Measurements from ENCODE around the gene PKD1L1. TPM values are rescaled to one million over a fixed set of nuclear protein-coding genes. Genes with fewer than 3 reads are reported as not detected.
"Not testable (repeated sequence)": the region's sequence is repeated elsewhere in the genome, so short reads cannot be mapped to it uniquely, and the experiment has no call there.

The PKD1L1 gene
- total RNA-seq, 1 donor from 2014 or later: 0.12 TPM

DNA sequence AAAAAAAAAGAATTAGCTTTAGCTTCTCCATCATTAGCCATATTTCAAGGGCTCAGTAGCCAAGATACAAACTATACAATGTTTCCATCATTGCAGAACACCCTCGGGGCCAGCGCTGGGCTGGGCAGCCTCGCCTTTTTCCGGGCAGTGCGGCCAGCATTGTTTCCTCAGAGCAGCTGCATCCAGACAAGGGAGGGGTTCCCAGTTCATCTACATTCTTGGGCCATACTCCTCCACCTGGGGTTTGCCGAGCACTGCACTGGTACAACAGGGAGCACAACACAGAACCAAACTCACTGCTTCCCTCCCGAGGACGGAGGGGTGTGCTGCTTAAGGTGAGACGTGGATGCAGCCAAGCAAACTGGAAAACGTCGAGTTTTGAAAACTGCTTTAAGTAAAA, 2.4 kb upstream of the PKD1L1 start:
- intact Hi-C loops (cut with micrococcal nuclease): no loop called here
- H3K27me3 Mint-ChIP-seq: no peaks in the 10 kb centered on the region
- peaks cover 2% of the 10 kb centered on the region for H3K4me1 Mint-ChIP-seq
- peaks cover 11% of the 10 kb centered on the region for H3K36me3 Mint-ChIP-seq (ENCODE audit: low read depth)
- no peaks in the 10 kb centered on the region for H3K9me3 Mint-ChIP-seq
- no peak for DNase-seq
- H3K4me3 Mint-ChIP-seq: no peak overlapping the region
- H3K27ac Mint-ChIP-seq: no peak overlapping the region

DNA sequence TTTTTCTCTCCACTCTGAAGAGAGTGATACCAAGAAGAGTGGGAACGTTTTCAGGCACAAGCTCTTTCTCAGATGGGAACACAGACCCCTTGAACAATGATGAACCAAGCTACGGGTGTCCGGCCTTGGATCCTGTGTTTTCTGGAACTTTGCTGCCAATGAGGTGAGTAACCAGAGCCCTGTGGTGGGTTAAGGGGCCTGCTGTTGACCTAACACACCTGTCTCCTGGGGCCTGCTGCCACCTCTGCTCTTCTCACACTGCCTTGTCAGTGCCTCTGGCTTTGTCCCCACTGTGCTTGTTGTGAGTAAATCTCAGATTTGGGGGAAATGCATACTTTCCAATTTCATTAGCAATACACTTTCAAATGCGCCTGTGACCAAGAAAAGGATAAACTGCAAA, 1.4 kb upstream of the PKD1L1 start:
- no peak for DNase-seq
- Mint-ChIP-seq H3K27me3 (no peaks in the 10 kb centered on the region), H3K4me3 (no peak overlapping the region), H3K27ac (no peak overlapping the region), H3K36me3 (ENCODE audit: low read depth) (peaks cover 7% of the 10 kb centered on the region), H3K4me1 (peaks cover 2% of the 10 kb centered on the region), H3K9me3 (no peaks in the 10 kb centered on the region)
- intact Hi-C loops (cut with micrococcal nuclease): no loop called here

DNA sequence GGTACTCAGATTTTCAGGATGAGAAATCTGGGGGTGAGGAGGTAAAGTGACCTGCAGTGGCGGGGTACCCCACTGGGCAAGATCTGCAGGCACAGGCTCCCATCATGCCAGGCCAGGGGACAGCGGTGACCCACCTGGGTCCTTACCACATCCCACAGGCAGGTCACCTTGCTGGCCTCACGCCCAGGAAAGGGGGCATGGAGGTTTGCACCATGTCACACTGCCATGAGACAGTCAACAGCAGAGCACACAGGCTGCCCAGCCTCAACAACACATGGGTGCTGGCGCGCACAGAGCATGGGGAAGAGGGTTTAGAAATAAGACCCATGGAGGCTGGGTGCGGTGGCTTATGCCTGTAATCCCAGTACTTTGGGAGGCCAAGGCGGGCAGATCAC, 914 bp downstream of the PKD1L1 start:
- Mint-ChIP-seq H3K27ac (no peak overlapping the region), H3K36me3 (ENCODE audit: low read depth) (no peaks in the 10 kb centered on the region), H3K27me3 (no peaks in the 10 kb centered on the region), H3K4me1 (peaks cover 2% of the 10 kb centered on the region), H3K9me3 (no peaks in the 10 kb centered on the region), H3K4me3 (no peak overlapping the region)
- DNase-seq: no peak
- intact Hi-C loops (cut with micrococcal nuclease): no loop called here

DNA sequence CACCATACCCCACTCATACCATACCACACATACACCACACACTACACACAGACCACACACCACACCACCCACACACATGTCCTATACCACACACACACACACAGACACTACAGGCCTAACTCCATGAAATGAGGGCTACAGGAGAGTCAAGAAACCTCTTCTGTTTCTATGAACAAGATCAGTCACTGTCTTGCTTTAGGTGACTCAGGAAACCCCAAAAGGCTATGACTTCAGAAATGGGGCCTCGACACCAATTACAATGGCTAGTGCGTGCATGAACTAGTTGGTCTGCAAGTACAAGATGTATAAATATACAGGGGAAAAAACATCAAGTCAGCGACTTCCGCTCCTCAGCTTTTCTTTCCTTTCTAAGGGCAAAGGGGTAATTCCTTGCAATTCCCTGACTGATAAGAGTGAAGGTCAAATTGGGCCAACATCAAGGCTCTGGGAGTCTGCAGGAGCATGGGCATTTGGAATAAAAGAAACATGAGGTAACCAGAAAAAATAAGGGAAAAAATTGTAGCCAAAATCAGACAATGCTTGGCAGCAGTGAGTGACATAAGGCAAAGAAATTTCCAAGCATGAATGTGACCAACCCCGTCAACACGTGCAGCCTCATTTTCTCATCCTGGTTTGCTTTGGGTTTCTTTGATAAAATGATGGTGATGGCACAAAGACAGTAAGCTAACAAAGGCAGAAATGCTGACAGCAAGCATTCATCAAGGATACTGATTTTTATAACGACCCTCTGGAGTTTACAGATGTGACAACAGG, 1.5 kb downstream of the PKD1L1 start:
- intact Hi-C loops (cut with micrococcal nuclease): no loop called here

DNA sequence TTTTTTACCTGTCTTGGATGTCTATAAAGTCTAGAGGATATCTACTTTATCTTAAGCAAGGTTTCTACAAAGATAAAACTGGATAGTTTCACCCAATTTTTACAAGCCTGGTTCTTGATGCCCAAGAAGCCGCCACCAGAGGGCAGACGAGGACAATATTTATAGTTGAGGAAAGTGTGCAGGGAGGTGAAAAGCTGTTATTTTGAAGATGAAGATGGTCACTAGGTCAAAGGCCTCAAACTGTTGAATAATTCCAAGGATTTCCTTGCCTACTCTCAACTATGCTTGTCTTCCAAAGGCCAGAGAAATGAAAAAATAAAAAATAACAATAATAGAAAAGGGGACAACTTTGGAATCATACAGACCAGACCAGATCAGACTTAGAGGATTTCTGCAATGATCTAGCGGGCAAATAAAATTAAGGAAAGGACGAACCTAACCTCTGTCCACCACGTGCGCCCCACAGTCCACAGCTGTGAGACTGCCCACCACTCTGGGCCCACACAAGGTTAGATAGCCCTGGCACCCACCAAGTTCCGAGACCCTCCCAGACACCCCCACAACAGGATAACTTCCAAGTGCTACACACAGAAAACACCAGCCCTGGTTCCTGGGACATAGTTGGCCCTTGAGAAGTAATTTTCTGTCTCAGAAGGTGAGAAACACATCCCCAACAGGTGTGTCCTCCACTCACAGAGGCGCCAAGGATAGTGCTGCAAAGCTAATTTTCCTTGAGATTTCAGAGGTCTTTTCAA, 2.8 kb downstream of the PKD1L1 start:
- DNase-seq: peak; percentile 91
- no peak overlapping the region for H3K27ac Mint-ChIP-seq
- intact Hi-C loops (cut with micrococcal nuclease): loop anchor here (1.0 kb wide), 2 partner anchors 165 to 209 kb away; no protein-coding TSS in a partner anchor
- no peak overlapping the region for H3K4me3 Mint-ChIP-seq
- H3K27me3 Mint-ChIP-seq: no peaks in the 10 kb centered on the region
- no peaks in the 10 kb centered on the region for H3K9me3 Mint-ChIP-seq
- H3K4me1 Mint-ChIP-seq: peaks cover 2% of the 10 kb centered on the region
- no peaks in the 10 kb centered on the region for H3K36me3 Mint-ChIP-seq (ENCODE audit: low read depth)

More for the DNA sequence above, 1.5 kb downstream of the PKD1L1 start:
- Mint-ChIP-seq H3K9me3 (no peaks in the 10 kb centered on the region), H3K4me1 (peaks cover 2% of the 10 kb centered on the region), H3K27ac (no peak overlapping the region), H3K4me3 (no peak overlapping the region), H3K27me3 (no peaks in the 10 kb centered on the region), H3K36me3 (ENCODE audit: low read depth) (no peaks in the 10 kb centered on the region)
- DNase-seq: no peak

DNA sequence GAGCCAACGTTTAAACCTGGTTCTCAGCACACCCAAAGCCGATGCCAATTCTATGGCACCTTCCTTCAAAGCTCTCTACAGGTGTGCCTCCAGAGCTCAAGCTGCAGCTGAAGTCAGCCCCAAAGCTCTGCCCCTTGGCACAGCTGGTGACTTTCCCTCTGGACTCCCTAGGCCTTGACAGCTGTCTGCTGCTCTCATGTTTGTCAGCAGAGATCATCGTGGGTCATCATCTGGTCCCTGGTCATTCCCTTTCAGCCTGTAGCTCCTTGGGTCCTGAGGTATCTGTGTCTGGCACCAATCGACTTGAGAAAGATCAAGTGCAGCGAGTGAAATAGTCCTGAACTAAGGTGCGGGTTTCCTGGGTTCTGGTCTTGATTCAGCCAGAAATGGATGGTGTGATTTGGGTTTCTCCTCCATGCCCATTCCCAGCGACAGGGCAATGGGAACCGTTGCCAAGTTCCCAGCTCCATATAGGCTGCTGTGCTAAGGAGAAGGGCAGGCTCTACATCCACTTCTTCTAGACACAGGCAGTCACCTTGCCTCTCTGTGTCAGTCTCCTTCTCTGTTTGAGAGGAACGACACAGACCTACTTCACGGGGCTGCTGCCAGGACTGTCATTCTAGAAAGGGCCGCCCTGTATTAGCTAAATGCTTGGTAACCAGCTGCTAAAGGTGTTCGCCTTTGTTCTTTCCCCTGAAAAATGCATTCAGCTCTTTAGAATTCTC, 3.6 kb downstream of the PKD1L1 start:
- no peaks in the 10 kb centered on the region for H3K9me3 Mint-ChIP-seq
- no peaks in the 10 kb centered on the region for H3K36me3 Mint-ChIP-seq (ENCODE audit: low read depth)
- peaks cover 2% of the 10 kb centered on the region for H3K4me1 Mint-ChIP-seq
- no peak overlapping the region for H3K4me3 Mint-ChIP-seq
- peak; percentile 54 for DNase-seq
- intact Hi-C loops (cut with micrococcal nuclease): loop anchor here (1.0 kb wide), 2 partner anchors 166 to 210 kb away; no protein-coding TSS in a partner anchor
- no peaks in the 10 kb centered on the region for H3K27me3 Mint-ChIP-seq
- H3K27ac Mint-ChIP-seq: no peak overlapping the region

DNA sequence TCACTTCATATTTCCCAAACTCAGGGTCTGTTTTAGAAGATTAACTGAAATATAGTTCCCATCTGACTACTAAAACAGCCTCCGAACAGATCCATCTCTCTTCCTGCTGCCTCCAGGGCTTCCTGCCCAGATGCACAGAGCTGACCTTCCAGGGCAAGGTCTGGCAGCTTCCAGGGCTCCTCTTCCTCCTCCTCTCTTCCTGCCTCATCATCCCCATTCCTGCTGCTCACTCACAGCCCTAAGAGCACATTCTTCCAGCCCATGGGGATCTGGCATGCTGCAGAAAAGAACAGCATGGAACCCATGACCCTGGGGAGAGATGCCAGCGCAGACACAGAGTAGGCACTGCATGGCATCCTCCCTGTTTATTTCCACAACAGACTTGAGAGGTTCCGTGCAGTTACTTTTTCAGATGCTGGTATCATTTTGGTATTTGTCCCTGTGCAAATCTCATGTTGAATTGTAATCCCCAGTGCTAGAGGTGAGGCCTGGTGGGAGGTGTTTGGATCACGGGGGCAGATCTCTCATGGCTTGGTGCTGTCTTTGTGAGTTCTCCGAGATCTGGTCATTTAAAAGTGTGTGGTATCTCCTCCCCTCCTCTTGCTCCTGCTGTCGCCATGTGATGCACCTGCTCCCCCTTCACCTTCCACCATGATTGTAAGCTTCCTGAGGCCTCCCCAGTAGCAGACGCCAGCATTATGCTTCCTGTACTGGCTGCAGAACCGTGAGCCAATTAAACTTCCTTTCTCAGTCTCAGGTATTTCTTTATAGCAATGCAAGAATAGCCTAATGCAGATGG, 4.4 kb downstream of the PKD1L1 start:
- Mint-ChIP-seq H3K36me3 (ENCODE audit: low read depth) (no peaks in the 10 kb centered on the region), H3K9me3 (no peaks in the 10 kb centered on the region), H3K27me3 (no peaks in the 10 kb centered on the region), H3K4me1 (peaks cover 2% of the 10 kb centered on the region), H3K4me3 (no peak overlapping the region), H3K27ac (no peak overlapping the region)
- intact Hi-C loops (cut with micrococcal nuclease): no loop called here
- DNase-seq: peak; percentile 47

DNA sequence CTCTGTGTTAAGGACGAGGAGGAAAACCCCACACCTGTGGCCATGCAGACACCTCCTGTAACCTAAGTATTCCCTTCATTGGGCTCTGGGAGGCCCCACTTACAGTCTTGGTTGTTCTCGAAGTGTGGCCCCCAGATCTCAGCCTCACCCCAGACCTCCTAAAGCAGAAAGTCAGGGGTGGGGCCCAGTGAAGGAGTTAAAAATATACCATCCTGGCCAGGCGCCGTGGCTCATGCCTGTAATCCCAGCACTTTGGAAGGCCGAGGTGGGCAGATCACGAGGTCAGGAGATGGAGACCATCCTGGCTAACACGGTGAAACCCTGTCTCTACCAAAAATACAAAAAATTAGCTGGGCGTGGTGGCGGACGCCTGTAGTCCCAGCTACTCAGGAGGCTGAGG, 5.6 kb downstream of the PKD1L1 start:
- H3K4me1 Mint-ChIP-seq; DNase-seq; H3K27me3 Mint-ChIP-seq; H3K27ac Mint-ChIP-seq; H3K36me3 Mint-ChIP-seq (ENCODE audit: low read depth); intact Hi-C loops (cut with micrococcal nuclease); H3K4me3 Mint-ChIP-seq; H3K9me3 Mint-ChIP-seq: not testable (repeated sequence)

DNA sequence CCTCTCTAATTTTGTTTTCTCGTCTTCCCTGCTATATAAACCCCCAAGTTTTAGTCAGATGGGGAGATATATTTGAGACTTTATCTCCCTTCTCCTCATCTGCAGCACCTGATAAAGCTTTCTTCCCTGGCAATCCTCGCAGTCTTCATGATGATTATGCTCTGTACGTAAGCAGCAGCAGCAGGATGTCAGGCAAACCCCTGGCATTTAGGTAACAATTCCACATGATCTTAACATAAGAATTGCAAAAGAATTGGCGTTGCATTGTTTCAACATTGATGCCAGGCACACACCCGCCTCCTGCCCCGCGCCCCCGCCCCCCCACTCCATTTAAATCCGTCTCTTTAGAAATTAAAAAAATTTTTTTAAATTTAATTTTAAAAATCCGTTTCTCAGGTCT, 6.1 kb downstream of the PKD1L1 start:
- H3K4me1 Mint-ChIP-seq: peaks cover 8% of the 10 kb centered on the region
- no peak overlapping the region for H3K27ac Mint-ChIP-seq
- no peaks in the 10 kb centered on the region for H3K36me3 Mint-ChIP-seq (ENCODE audit: low read depth)
- no peak for DNase-seq
- H3K27me3 Mint-ChIP-seq: no peaks in the 10 kb centered on the region
- no peak overlapping the region for H3K4me3 Mint-ChIP-seq
- intact Hi-C loops (cut with micrococcal nuclease): no loop called here
- H3K9me3 Mint-ChIP-seq: no peaks in the 10 kb centered on the region

DNA sequence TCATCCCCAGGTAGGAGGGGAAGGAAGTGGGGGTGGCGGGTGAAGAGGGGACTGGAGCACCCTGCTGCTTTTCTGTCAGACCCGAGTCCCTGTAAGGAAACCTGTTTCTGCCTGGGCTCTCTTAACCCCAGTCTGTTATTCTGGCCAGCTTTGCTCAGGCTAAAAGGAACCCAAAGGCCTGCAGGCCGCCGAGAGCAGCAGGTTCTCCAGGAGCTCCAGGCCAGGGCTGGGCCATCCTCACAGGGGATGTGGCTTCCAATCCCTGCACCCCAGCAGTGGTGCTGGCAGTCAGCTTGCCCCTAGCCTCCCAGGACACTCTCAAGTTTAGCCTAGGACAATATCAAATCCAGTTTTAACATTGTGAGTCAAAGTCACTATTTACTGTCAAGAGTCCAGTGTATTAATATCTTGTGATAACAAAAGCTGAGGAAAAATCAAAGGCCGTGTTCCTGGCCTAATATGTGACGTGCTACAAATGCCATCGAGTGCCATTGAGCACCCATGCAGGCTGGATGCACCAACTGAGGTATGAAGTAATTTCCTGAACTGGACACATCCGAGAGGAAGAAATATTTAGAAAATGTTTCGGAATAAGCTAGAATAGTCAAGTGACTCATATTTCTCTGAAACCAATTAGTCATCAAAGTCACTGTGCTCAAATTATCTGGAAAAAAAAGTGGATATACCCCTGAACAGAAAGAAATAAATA, 7.0 kb downstream of the PKD1L1 start:
- H3K4me3 Mint-ChIP-seq: no peak overlapping the region
- no peaks in the 10 kb centered on the region for H3K36me3 Mint-ChIP-seq (ENCODE audit: low read depth)
- no peaks in the 10 kb centered on the region for H3K9me3 Mint-ChIP-seq
- intact Hi-C loops (cut with micrococcal nuclease): no loop called here
- no peak for DNase-seq
- no peaks in the 10 kb centered on the region for H3K27me3 Mint-ChIP-seq
- peaks cover 8% of the 10 kb centered on the region for H3K4me1 Mint-ChIP-seq
- no peak overlapping the region for H3K27ac Mint-ChIP-seq

DNA sequence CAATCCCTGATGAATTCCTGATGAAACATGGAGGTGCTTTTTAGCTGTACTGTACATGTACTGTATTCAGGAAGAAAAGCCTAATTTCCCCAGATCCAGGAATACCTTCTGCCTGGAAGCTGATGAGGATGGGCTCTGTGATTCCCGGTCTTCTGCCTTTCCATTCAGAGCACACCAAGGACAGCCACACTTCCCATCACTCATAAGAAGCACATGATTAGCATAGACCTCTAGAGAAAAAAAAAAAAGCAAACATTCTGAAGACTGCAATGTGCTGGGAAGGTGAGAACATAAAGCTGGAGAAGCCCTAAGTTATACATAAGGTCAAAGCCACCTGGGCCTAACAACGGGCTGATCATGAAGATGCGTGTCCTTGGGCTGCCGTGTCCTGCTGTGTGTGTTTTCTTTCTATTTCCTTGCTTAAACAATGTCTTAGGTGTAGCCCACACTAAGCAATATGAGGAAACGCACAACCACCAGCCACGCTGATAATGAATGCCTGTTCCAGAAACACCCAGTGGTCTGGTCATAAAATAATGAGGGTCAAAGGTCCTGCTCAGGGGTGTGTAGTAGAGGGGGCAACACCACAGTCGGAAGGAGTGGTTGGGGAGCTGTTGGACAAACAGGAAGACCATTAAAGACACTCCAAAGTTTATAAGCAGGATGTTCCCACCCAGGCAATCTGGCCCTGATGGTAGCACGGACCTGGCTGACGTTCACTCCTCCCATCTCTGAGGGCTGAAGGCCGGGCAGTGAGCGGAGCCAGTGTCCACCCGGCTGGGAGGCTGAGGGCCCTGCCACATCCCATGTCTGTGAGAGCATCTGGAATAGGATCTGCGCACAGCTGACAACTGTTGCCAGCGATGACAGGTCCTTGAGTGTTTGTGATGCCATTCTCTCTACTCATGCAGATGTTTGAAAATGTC, 7.9 kb downstream of the PKD1L1 start:
- Mint-ChIP-seq H3K4me3 (no peak overlapping the region), H3K36me3 (ENCODE audit: low read depth) (no peaks in the 10 kb centered on the region), H3K9me3 (no peaks in the 10 kb centered on the region), H3K27me3 (no peaks in the 10 kb centered on the region), H3K27ac (no peak overlapping the region), H3K4me1 (peaks cover 8% of the 10 kb centered on the region)
- intact Hi-C loops (cut with micrococcal nuclease): no loop called here
- DNase-seq: no peak

DNA sequence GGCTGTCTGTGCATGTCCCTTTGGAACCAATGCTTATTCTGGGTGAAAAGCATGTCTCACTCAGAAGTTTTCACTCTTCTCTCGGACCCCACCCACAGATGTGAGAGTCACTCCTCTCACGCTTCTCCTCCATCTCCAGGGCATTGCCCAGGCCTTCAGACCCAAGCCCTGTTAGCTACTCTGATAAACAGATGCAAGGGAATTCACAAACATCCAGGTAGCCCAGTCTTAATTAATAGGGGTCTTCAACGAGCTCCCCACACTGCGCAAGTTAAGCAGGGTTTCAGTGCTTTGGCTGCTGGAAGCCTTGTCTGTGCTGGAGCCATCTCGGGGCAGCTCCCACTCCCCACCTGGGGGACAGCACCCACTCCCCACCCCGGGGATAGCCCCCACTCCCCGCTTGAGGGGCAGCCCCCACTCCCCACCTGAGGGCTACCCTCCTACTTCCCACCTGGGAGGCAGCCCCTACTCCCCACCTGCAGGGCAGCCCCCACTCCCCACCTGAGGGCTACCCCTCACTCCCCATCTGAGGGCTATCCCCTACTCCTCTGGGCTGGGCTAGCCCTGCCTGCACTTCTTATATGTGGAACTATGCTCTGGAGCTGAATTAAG, 8.7 kb downstream of the PKD1L1 start:
- Mint-ChIP-seq H3K9me3 (no peaks in the 10 kb centered on the region), H3K27me3 (no peaks in the 10 kb centered on the region)
- intact Hi-C loops (cut with micrococcal nuclease): no loop called here

More for the DNA sequence above, 8.7 kb downstream of the PKD1L1 start:
- no peak for DNase-seq
- Mint-ChIP-seq H3K27ac (no peak overlapping the region), H3K4me3 (no peak overlapping the region), H3K4me1 (peaks cover 8% of the 10 kb centered on the region), H3K36me3 (ENCODE audit: low read depth) (no peaks in the 10 kb centered on the region)

Measured in activated CD4-positive, alpha-beta T cell treated with anti-CD3 and anti-CD28 coated beads, Interleukin-2, amount 10 ng/mL, durations not matched to agents 24 days and 14 days (primary cell).